Measurements from ENCODE around the gene TCP1.
"Not testable (repeated sequence)": the region's sequence is repeated elsewhere in the genome, so short reads cannot be mapped to it uniquely, and the experiment has no call there.

TCP1 gene

GRCh38 chr6:159732550-159732949, 56.9 kb downstream of the TCP1 start:
- DNase-seq, result not testable (repeated sequence)

DNA sequence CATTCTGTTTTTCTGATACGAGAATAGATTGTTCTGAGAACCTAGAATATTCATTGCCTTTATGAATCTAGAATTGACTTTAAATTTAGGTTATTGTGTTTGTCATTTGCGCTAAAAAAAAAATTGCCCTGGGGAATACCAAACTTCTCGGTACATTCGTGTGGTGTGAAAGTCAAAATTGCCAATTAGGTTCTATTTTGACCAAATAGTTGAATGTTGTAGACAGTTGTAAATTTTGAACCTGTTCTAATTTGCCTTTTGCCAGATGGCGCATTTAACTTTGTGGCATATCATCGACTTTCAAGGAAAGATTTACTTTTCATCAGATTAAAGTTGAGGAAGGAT, 59.1 kb downstream of the TCP1 start:
- no peak for DNase-seq

DNA sequence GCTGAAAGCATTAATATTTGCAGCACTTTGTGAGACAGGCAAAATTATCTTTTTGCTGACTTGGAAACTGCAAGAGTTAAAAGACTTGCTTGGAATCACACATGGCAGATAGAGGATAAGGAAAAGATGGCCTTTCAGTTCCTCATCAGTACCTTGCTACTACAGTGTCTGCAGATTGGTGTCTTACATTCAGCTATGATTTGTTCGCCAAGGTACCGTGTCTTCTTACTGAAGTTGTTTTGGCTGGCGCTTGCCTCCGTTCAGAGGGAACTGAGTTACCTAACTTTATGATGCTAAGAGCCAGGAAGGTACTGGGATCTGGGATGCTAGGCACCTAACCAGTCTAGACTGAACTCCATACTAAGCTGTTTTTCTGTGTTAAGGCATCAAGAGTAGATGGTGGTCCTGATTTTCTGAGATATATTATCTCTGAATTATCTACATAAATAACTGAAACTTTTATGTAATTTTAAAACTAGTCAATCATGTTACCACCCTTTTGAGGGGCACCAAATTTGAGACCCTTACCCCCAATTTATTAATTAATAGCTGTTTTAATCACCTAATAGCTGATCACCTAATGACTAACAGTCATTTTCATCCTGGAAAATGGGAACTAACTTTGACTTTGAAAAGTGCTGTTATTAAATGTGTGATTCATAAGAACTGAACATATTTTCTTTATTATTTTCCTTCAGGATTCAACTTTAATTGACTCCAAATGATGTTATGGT, 59.6 kb downstream of the TCP1 start:
- no peak for DNase-seq

GRCh38 chr6:159728531-159728964, 60.9 kb downstream of the TCP1 start:
- DNase-seq, result no peak
